ENCODE data around the gene UBE4B.
"Not testable (repeated sequence)": the region's sequence is repeated elsewhere in the genome, so short reads cannot be mapped to it uniquely, and the experiment has no call there.

The UBE4B gene

GRCh38 chr1:10210841-10211804 is 178.4 kb downstream of the UBE4B start:
- peak; percentile 72 for DNase-seq (ENCODE audit: low spot score)

- DNase-seq (ENCODE audit: low spot score): peak; percentile 49
These were observed 179.2 kb downstream of the UBE4B start for GRCh38 chr1:10211805-10212410.

- DNase-seq (ENCODE audit: low spot score): no peak
These were observed 179.7 kb downstream of the UBE4B start for GRCh38 chr1:10212476-10212875.

- DNase-seq (ENCODE audit: low spot score): no peak
These were observed 180.5 kb downstream of the UBE4B start for GRCh38 chr1:10213186-10213705.

- no peak for DNase-seq (ENCODE audit: low spot score)
These were observed 183.5 kb downstream of the UBE4B start for GRCh38 chr1:10216090-10216749.

- no peak for DNase-seq (ENCODE audit: low spot score)
These were observed 185.1 kb downstream of the UBE4B start for GRCh38 chr1:10217748-10218441.

- no peak for DNase-seq (ENCODE audit: low spot score)
These were observed 187.4 kb downstream of the UBE4B start for GRCh38 chr1:10220200-10220599.

- not testable (repeated sequence) for DNase-seq (ENCODE audit: low spot score)
These were observed 187.9 kb downstream of the UBE4B start for GRCh38 chr1:10220657-10221056.

GRCh38 chr1:10225573-10225972 is 192.8 kb downstream of the UBE4B start:
- no peak for DNase-seq (ENCODE audit: low spot score)

- no peak for DNase-seq (ENCODE audit: low spot score)
These were observed 195.8 kb downstream of the UBE4B start for GRCh38 chr1:10228528-10228927.

GRCh38 chr1:10229903-10230302 is 197.1 kb downstream of the UBE4B start:
- DNase-seq (ENCODE audit: low spot score): no peak

All from ecto neural progenitor cell (in vitro differentiated cells).